Breast epithelium (tissue), 3 donors: Measurements from ENCODE around the gene PDK2.

Experiments used
- CTCF ChIP-seq, 3 donors: fragments of 450-650 bp; IDR thresholded peaks; one replicate each; pipeline ENCODE4 v1.5.1; 2016 to 2017; ENCODE audit warnings: antibody characterized with exemption in 3 of 3, mild to moderate bottlenecking in 3 of 3, moderate library complexity in 3 of 3
- POLR2A ChIP-seq: fragments of 450-650 bp; IDR thresholded peaks from one replicate; pipeline ENCODE4 v1.6.1; 2016; ENCODE audit warnings: antibody characterized with exemption, mild to moderate bottlenecking, moderate library complexity
- POLR2AphosphoS5 ChIP-seq, 3 donors: sonication (generic); formaldehyde crosslinking; IDR thresholded peaks; one replicate each; pipeline ENCODE4 v1.6.1; 2017; ENCODE audit warnings: antibody characterized with exemption in 3 of 3

GRCh38 chr17:50057521-50057991 lies 37.6 kb upstream of the PDK2 start:
- TF ChIP-seq CTCF (IDR thresholded peaks at IDR 0.05) (no peak), POLR2A (no peak), POLR2AphosphoS5 (IDR thresholded peaks at IDR 0.05) (no peak)
